Prostate gland (tissue), 2 donors: Measurements from ENCODE around the gene ARAP3.

ENCODE experiments used
- CTCF ChIP-seq, 4 experiments: fragments of 200-600 bp in 2 of 4; fragments of 450-650 bp in 2 of 4; sonication (generic) in 2 of 4; IDR thresholded peaks; 1 replicate in 3 of 4; 2 replicates in 1 of 4; pipeline ENCODE4 v1.5.1; 2016 to 2019; ENCODE audit warnings: antibody characterized with exemption in 4 of 4, mild to moderate bottlenecking in 2 of 4, moderate library complexity in 2 of 4
- POLR2A ChIP-seq: fragments of 450-650 bp; IDR thresholded peaks from one replicate; pipeline ENCODE4 v1.6.1; 2016; ENCODE audit warnings: antibody characterized with exemption, mild to moderate bottlenecking
- POLR2AphosphoS5 ChIP-seq: sonication (generic); formaldehyde crosslinking; IDR thresholded peaks from one replicate; pipeline ENCODE4 v1.6.1; 2017; ENCODE audit warnings: antibody characterized with exemption

DNA sequence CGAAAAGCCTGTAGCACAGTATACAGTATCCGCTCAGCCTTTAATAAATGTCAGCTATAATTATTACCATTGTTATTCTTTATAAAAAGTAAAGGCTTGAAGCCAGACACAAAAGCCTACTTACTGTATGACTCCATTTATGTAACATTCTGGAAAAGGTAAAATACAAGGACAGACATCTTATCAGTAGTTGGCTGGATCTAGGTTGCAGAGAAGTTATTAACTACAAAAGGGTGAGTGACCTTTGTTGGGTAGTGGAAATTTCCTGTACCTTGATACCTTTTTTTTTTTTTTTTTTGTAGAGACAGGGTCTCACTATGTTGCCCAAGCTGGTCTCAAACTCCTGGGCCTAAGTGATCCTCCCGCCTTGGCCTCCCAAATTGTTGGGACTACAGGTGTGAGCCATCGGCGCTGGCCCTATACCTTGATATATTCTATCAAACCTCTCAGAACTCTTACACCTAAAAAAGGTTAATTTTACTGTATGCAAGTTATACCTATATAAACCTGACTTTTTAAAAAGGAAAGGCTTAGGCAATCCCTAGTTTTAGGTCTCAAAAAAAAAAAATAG is 51.4 kb downstream of the ARAP3 start:
- TF ChIP-seq CTCF (IDR thresholded peaks at IDR 0.05) (no peak), POLR2A (no peak), POLR2AphosphoS5 (no peak)
